GM21447 (cell line): ENCODE results near the gene NAT8.
"Not testable (repeated sequence)": the region's sequence is repeated elsewhere in the genome, so short reads cannot be mapped to it uniquely, and the experiment has no call there.

Experiments used
- ATAC-seq: cut with Tn5 transposase; IDR thresholded peaks from one replicate; pipeline ENCODE4 v1.9.1; 2021; ENCODE audit not compliant: unreplicated experiment

NAT8 gene

GRCh38 chr2:73638429-73638828 is 3.8 kb downstream of the NAT8 start:
- no peak for ATAC-seq

- not testable (repeated sequence) for ATAC-seq
These were observed 5.2 kb downstream of the NAT8 start for GRCh38 chr2:73636977-73637376.

- peak; percentile 50 for ATAC-seq
These were observed 11.5 kb downstream of the NAT8 start for GRCh38 chr2:73630662-73631266.

GRCh38 chr2:73628493-73628892 is 13.7 kb downstream of the NAT8 start:
- ATAC-seq = peak; percentile 57

GRCh38 chr2:73626237-73626636 is 16.0 kb downstream of the NAT8 start:
- not testable (repeated sequence) for ATAC-seq

- not testable (repeated sequence) for ATAC-seq
These were observed 17.6 kb downstream of the NAT8 start for GRCh38 chr2:73624625-73625024.

- ATAC-seq = not testable (repeated sequence)
These were observed 18.2 kb downstream of the NAT8 start for GRCh38 chr2:73624036-73624435.

- not testable (repeated sequence) for ATAC-seq
These were observed 22.3 kb downstream of the NAT8 start for GRCh38 chr2:73619925-73620324.

GRCh38 chr2:73614997-73615396 is 27.2 kb downstream of the NAT8 start:
- ATAC-seq = no peak

- ATAC-seq = no peak
These were observed 28.1 kb downstream of the NAT8 start for GRCh38 chr2:73614105-73614504.

- ATAC-seq = no peak
These were observed 30.4 kb downstream of the NAT8 start for GRCh38 chr2:73611867-73612266.

- ATAC-seq = no peak
These were observed 31.0 kb downstream of the NAT8 start for GRCh38 chr2:73611193-73611592.

- ATAC-seq = no peak
These were observed 32.1 kb downstream of the NAT8 start for GRCh38 chr2:73610111-73610510.

- ATAC-seq = not testable (repeated sequence)
These were observed 37.6 kb downstream of the NAT8 start for GRCh38 chr2:73604589-73604988.

GRCh38 chr2:73603099-73603588 is 39.1 kb downstream of the NAT8 start:
- ATAC-seq = peak; percentile 82

- no peak for ATAC-seq
These were observed 40.4 kb downstream of the NAT8 start for GRCh38 chr2:73601780-73602179.

GRCh38 chr2:73594251-73594650 is 48.0 kb downstream of the NAT8 start:
- no peak for ATAC-seq

- no peak for ATAC-seq
These were observed 48.5 kb downstream of the NAT8 start for GRCh38 chr2:73593680-73594079.
